ENCODE results near the gene BATF.
"Not testable (repeated sequence)": the region's sequence is repeated elsewhere in the genome, so short reads cannot be mapped to it uniquely, and the experiment has no call there.

BATF gene, protein sequence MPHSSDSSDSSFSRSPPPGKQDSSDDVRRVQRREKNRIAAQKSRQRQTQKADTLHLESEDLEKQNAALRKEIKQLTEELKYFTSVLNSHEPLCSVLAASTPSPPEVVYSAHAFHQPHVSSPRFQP

DNA sequence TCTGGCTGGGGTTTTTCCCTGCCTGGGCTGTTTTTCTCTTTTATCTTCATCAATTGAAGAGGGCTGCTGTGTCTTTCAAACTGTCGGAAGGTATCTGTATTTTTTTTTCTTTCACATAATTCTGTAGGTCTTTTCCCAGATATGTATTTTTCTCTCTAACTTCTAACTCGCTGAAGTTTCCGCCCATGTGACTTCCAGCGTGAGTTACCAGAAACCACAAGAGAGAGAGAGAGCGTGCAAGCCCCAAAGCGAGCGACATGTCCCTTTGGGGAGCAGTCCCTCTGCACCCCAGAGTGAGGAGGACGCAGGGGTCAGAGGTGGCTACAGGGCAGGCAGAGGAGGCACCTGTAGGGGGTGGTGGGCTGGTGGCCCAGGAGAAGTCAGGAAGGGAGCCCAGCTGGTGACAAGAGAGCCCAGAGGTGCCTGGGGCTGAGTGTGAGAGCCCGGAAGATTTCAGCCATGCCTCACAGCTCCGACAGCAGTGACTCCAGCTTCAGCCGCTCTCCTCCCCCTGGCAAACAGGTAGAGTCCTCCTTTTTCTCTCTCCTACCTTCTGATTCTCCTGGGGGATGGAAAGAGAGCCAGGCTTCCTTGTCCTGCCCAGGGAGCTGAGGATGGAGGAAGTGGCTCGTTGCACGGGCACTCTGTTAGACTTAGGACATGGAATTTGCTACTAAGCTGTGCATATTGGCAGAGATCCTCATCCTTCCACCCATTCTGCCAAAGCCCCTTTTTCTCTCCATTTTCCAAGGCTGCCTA lies at the start of gene BATF:
Gene BATF, plus strand, starts transcription at position 246 of the 759 bp plus-strand sequence. Its CDS starts 214 bp downstream, at position 460.
- in situ Hi-C loops (cut with HindIII; ENCODE audit: low sequenced_read_pairs) = no loop called here
- TF ChIP-seq, protein P1, sequence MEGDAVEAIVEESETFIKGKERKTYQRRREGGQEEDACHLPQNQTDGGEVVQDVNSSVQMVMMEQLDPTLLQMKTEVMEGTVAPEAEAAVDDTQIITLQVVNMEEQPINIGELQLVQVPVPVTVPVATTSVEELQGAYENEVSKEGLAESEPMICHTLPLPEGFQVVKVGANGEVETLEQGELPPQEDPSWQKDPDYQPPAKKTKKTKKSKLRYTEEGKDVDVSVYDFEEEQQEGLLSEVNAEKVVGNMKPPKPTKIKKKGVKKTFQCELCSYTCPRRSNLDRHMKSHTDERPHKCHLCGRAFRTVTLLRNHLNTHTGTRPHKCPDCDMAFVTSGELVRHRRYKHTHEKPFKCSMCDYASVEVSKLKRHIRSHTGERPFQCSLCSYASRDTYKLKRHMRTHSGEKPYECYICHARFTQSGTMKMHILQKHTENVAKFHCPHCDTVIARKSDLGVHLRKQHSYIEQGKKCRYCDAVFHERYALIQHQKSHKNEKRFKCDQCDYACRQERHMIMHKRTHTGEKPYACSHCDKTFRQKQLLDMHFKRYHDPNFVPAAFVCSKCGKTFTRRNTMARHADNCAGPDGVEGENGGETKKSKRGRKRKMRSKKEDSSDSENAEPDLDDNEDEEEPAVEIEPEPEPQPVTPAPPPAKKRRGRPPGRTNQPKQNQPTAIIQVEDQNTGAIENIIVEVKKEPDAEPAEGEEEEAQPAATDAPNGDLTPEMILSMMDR (IDR thresholded peaks at IDR 0.05; ENCODE audit: low read depth, low read length, missing control alignments) = no peak
- H3K4me3 ChIP-seq (ENCODE audit: low read depth, low read length) = no peak within 1 kb of the TSS
- DNase-seq (ENCODE audit: low read depth) = no peak

DNA sequence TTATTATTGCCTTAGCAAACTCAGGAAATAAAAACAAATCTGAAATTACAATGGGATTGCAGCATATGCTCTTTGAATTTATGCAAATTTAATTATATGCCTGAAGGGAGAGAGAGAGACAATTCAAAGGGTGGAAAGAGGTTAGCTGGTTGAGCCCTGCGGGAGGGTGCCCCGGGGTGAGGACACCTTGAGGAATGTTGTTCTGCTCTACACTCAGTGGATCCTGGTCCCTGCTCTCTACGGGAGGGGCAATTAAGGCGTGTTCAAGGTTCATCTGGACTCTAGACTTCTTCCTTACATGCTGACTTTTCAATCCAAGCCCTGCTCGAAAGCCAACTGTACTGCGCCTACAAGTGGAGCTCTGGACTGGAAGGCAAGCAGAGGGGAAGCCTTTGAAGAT lies 48.1 kb upstream of the BATF start:
- DNase-seq (ENCODE audit: low read depth); in situ Hi-C loops (cut with HindIII; ENCODE audit: low sequenced_read_pairs); H3K4me3 ChIP-seq (ENCODE audit: low read depth, low read length): not testable (repeated sequence)

DNA sequence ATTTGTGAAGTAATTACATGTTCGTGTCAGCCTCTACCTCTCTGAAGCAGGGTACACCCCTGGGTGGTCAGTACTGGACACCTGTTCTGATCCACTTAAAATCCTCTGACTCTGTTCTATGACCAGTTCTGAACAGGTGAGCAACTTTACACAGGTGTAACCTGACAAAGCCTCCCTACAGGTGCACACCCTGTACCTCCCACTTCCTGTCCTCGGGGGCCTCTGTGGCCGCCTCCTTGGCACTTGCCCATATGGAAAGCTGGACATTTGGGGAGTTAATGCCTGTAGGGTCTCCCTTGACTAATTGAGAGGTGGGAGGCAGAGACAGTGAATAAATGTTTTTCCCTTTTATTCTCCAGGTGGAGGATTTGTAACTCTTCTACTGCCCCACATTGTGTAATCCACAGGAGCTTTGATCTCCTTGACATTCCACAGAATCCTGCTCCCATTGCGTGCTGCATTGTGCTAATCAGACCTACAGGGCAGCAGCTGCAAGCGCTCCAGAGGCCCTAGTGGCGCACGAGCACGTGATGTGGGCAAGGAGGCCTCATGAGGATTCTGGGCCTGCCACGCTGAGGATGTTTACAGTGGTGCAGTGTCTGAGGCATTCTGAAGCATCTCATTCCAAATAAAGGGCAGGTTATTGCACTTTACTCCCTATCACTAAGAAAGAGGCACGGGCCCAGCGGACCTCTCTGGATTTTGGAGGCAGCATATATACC lies 45.8 kb upstream of the BATF start:
- no peak for DNase-seq (ENCODE audit: low read depth)
- TF ChIP-seq, protein P1 (IDR thresholded peaks at IDR 0.05; ENCODE audit: low read depth, low read length, missing control alignments) = no peak
- no peak overlapping the region for H3K4me3 ChIP-seq (ENCODE audit: low read depth, low read length)
- in situ Hi-C loops (cut with HindIII; ENCODE audit: low sequenced_read_pairs) = loop anchor here (25.0 kb wide), 2 partner anchors 164 to 339 kb away; partner anchors contain the start of gene NEK9

DNA sequence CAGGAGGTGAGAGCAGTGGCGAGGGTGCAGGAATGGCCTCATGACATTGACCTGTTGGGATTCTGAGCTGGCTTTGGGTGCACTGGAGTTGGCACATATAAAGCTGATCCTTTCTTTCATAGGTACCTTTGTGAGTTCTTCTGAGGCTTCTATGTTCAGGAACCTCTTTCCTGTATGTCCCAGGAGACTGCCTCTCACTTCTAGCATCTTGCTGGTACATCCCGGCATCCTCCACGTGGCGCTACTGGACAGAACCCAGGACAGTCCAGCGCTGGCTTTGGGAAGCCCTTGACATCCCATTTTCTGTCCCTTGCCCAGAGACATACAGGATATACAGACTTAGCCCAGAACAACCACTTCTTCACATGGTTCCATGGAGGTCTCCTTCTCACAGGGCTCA lies 44.4 kb upstream of the BATF start:
- TF ChIP-seq, protein P1 (IDR thresholded peaks at IDR 0.05; ENCODE audit: low read depth, low read length, missing control alignments) = no peak
- no peak overlapping the region for H3K4me3 ChIP-seq (ENCODE audit: low read depth, low read length)
- in situ Hi-C loops (cut with HindIII; ENCODE audit: low sequenced_read_pairs) = loop anchor here (25.0 kb wide), 2 partner anchors 166 to 341 kb away; partner anchors contain the start of gene NEK9
- DNase-seq (ENCODE audit: low read depth) = no peak

DNA sequence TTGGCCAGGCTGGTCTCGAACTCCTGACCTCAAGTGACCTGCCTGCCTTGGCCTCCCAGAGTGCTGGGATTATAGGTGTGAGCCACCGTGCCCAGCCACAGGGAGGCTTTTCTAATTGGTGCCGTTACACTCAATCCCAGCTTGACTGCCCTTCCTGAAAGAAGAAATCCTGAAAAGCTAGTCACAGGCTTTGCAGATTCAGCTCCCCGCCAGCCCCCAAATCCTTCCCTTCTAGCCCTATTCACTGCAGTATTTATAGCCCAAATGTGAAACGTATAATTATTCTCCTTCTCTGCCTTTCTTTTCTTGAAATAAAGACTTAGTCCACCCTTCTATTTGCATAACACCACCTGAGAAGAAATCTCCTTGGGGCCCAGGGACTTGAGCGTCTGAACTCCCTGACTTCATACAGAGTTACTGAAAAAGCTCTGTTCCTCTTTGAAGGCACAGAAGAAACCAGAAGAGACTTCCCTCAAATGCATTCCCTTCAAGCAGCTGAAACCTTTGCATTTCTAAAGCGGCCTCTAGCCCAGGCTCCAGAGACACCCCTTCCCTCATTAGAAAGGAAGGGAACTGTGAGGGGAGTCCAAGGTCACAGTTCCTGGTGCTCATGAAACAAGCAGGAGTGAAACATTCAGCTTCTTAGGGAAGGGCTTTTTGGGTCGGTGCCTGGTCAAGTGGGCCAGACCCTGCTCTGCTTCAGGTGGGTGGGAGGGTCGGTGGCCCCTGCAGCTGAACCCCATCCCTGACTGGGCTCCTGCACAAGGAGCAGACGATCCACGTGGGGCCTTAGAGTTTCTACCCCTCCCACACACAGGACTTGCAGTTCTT lies 42.3 kb upstream of the BATF start:
- DNase-seq (ENCODE audit: low read depth) = no peak
- H3K4me3 ChIP-seq (ENCODE audit: low read depth, low read length) = no peak overlapping the region
- in situ Hi-C loops (cut with HindIII; ENCODE audit: low sequenced_read_pairs) = loop anchor here (25.0 kb wide), 2 partner anchors 168 to 343 kb away; partner anchors contain the start of gene NEK9
- TF ChIP-seq, protein P1 (IDR thresholded peaks at IDR 0.05; ENCODE audit: low read depth, low read length, missing control alignments) = no peak

DNA sequence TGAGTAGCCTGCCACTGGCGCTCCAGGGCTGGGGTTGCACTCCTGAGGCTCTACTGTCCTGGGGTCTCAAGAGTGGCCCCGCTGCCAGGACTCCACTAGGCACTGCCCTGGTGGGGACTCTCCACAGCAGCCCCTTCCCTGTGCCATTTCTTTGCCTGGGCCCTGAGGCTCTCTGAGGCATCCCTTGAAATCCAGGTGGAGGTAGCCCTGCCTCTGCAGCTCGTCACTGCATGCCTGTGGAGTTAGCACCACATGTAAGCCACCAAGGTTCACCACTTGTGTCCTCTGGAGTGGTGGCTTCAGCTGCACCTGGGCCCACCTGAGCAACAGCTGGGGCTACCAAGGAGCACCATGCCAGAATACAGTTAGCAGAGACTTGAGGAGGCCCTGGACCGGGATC lies 39.9 kb upstream of the BATF start:
- no peak overlapping the region for H3K4me3 ChIP-seq (ENCODE audit: low read depth, low read length)
- TF ChIP-seq, protein P1 (IDR thresholded peaks at IDR 0.05; ENCODE audit: low read depth, low read length, missing control alignments) = no peak
- DNase-seq (ENCODE audit: low read depth) = no peak
- in situ Hi-C loops (cut with HindIII; ENCODE audit: low sequenced_read_pairs) = loop anchor here (25.0 kb wide), 2 partner anchors 170 to 345 kb away; partner anchors contain the start of gene NEK9

Measured in astrocyte of the cerebellum (primary cell).